Skeletal muscle tissue (tissue), 4 donors: ENCODE data around the gene SCUBE2. TPM values are rescaled to one million over a fixed set of nuclear protein-coding genes. Genes with fewer than 3 reads are reported as not detected.

Experiments used
- H3K27ac ChIP-seq: one replicate; pipeline ENCODE4 v1.7.0; 2013; ENCODE audit warnings: mild to moderate bottlenecking, low read depth, low read length, inconsistent platforms
- H3K27me3 ChIP-seq, 3 donors: one replicate each; pipeline ENCODE4 v1.7.0; 2013; ENCODE audit warnings: low read length in 3 of 3; ENCODE audit not compliant: control insufficient read depth in 3 of 3, insufficient read depth in 3 of 3
- H3K36me3 ChIP-seq, 3 donors: one replicate each; pipeline ENCODE4 v1.7.0; 2013; ENCODE audit warnings: low read length in 3 of 3; ENCODE audit not compliant: control insufficient read depth in 3 of 3, insufficient read depth in 3 of 3
- H3K4me1 ChIP-seq, 3 donors: one replicate each; pipeline ENCODE4 v1.7.0; 2013; ENCODE audit warnings: low read length in 3 of 3, mild to moderate bottlenecking in 3 of 3; ENCODE audit not compliant: control insufficient read depth in 3 of 3, insufficient read depth in 3 of 3
- H3K4me3 ChIP-seq, 3 donors: one replicate each; pipeline ENCODE4 v1.7.0; 2013; ENCODE audit warnings: low read length in 3 of 3
- H3K9ac ChIP-seq, 3 donors: one replicate each; pipeline ENCODE4 v1.7.0; 2013; ENCODE audit warnings: low read length in 3 of 3, mild to moderate bottlenecking in 3 of 3, moderate library complexity in 2 of 3, low read depth in 1 of 3
- H3K9me3 ChIP-seq, 3 donors: one replicate each; pipeline ENCODE4 v1.7.0; 2013; ENCODE audit warnings: low read length in 3 of 3; ENCODE audit not compliant: control insufficient read depth in 3 of 3
- total RNA-seq: library from RNA; depleted of rRNA; stranded (reverse); fragments of >200 nt; gene quantifications from one replicate; pipeline ENCODE4 v1.2.3, GENCODE V29; 2014
- donor health status: Osteomylitis.

The SCUBE2 gene
- total RNA-seq, 1 donor from 2014 or later = 37.1 TPM

GRCh38 chr11:9069256-9069655, 22.1 kb downstream of the SCUBE2 start:
- H3K9me3 ChIP-seq = no peaks in the 10 kb centered on the region
- no peaks in the 10 kb centered on the region for H3K27me3 ChIP-seq
- H3K36me3 ChIP-seq = peaks cover 0 to 5% (median 2%) of the 10 kb centered on the region in 3 donors

GRCh38 chr11:9066433-9066925, 24.9 kb downstream of the SCUBE2 start:
- Histone ChIP-seq H3K4me1 (no peaks in the 10 kb centered on the region), H3K27me3 (no peaks in the 10 kb centered on the region), H3K9ac (no peak overlapping the region), H3K36me3 (peaks cover 0 to 2% (median 0%) of the 10 kb centered on the region in 3 donors), H3K4me3 (no peak overlapping the region), H3K9me3 (no peaks in the 10 kb centered on the region), H3K27ac (no peak overlapping the region)

More at GRCh38 chr11:9069256-9069655, 22.1 kb downstream of the SCUBE2 start:
- Histone ChIP-seq H3K4me1 (no peaks in the 10 kb centered on the region), H3K4me3 (no peak overlapping the region), H3K9ac (no peak overlapping the region), H3K27ac (no peak overlapping the region)

GRCh38 chr11:9065607-9066432, 25.6 kb downstream of the SCUBE2 start:
- Histone ChIP-seq H3K4me3 (no peak overlapping the region), H3K4me1 (no peaks in the 10 kb centered on the region), H3K27me3 (no peaks in the 10 kb centered on the region), H3K36me3 (peaks cover 0 to 2% (median 0%) of the 10 kb centered on the region in 3 donors), H3K9ac (no peak overlapping the region), H3K9me3 (no peaks in the 10 kb centered on the region), H3K27ac (no peak overlapping the region)

GRCh38 chr11:9061807-9062206, 29.6 kb downstream of the SCUBE2 start:
- Histone ChIP-seq H3K4me3 (no peak overlapping the region), H3K36me3 (peaks cover 0 to 2% (median 0%) of the 10 kb centered on the region in 3 donors), H3K9ac (no peak overlapping the region), H3K9me3 (no peaks in the 10 kb centered on the region), H3K4me1 (no peaks in the 10 kb centered on the region), H3K27ac (no peak overlapping the region), H3K27me3 (no peaks in the 10 kb centered on the region)

- H3K27ac ChIP-seq = no peak overlapping the region
- no peaks in the 10 kb centered on the region for H3K9me3 ChIP-seq
- no peak overlapping the region for H3K9ac ChIP-seq
- H3K36me3 ChIP-seq = no peaks in the 10 kb centered on the region
- H3K4me3 ChIP-seq = no peak overlapping the region
- H3K27me3 ChIP-seq = no peaks in the 10 kb centered on the region
- no peaks in the 10 kb centered on the region for H3K4me1 ChIP-seq
Measured at GRCh38 chr11:9060700-9061111, 30.7 kb downstream of the SCUBE2 start.

- Histone ChIP-seq H3K27ac (no peak overlapping the region), H3K9me3 (no peaks in the 10 kb centered on the region), H3K9ac (no peak overlapping the region), H3K4me3 (no peak overlapping the region), H3K36me3 (no peaks in the 10 kb centered on the region), H3K4me1 (no peaks in the 10 kb centered on the region), H3K27me3 (no peaks in the 10 kb centered on the region)
Measured at GRCh38 chr11:9059406-9059805, 32.0 kb downstream of the SCUBE2 start.

GRCh38 chr11:9057888-9058287, 33.5 kb downstream of the SCUBE2 start:
- Histone ChIP-seq H3K36me3 (no peaks in the 10 kb centered on the region), H3K27me3 (no peaks in the 10 kb centered on the region), H3K4me3 (no peak overlapping the region), H3K9ac (no peak overlapping the region), H3K9me3 (no peaks in the 10 kb centered on the region), H3K27ac (no peak overlapping the region), H3K4me1 (no peaks in the 10 kb centered on the region)

- Histone ChIP-seq H3K4me1 (no peaks in the 10 kb centered on the region), H3K27ac (no peak overlapping the region), H3K27me3 (no peaks in the 10 kb centered on the region), H3K9me3 (no peaks in the 10 kb centered on the region), H3K4me3 (no peak overlapping the region), H3K36me3 (no peaks in the 10 kb centered on the region), H3K9ac (no peak overlapping the region)
Measured at GRCh38 chr11:9057007-9057406, 34.4 kb downstream of the SCUBE2 start.

GRCh38 chr11:9056467-9056866, 34.9 kb downstream of the SCUBE2 start:
- Histone ChIP-seq H3K4me3 (no peak overlapping the region), H3K36me3 (no peaks in the 10 kb centered on the region), H3K9ac (no peak overlapping the region), H3K27ac (no peak overlapping the region), H3K9me3 (no peaks in the 10 kb centered on the region), H3K27me3 (no peaks in the 10 kb centered on the region), H3K4me1 (no peaks in the 10 kb centered on the region)

- Histone ChIP-seq H3K4me1 (no peaks in the 10 kb centered on the region), H3K27ac (no peak overlapping the region), H3K9ac (no peak overlapping the region), H3K27me3 (no peaks in the 10 kb centered on the region), H3K4me3 (no peak overlapping the region), H3K9me3 (no peaks in the 10 kb centered on the region), H3K36me3 (no peaks in the 10 kb centered on the region)
Measured at GRCh38 chr11:9053316-9054035, 37.9 kb downstream of the SCUBE2 start.
